ENCODE results near the gene GPR108. TPM values are rescaled to one million over a fixed set of nuclear protein-coding genes. Genes with fewer than 3 reads are reported as not detected.

GPR108 gene
- total RNA-seq, 2 experiments from 2014 or later: 34.5 to 36.6 TPM

GRCh38 chr19:6754136-6754535 lies 16.8 kb upstream of the GPR108 start:
- no peaks in the 10 kb centered on the region for H3K27me3 ChIP-seq (ENCODE audit: control insufficient read depth in 1 of 2, insufficient read depth in 2 of 2, low read length in 2 of 2)
- peak overlapping the region in 1 of 2 donors; percentile 2 for H3K27ac ChIP-seq (ENCODE audit: low read depth in 1 of 2, low read length in 2 of 2)
- H3K9me3 ChIP-seq (ENCODE audit: control insufficient read depth in 1 of 2, insufficient read depth in 1 of 2, low read length in 2 of 2): no peaks in the 10 kb centered on the region
- no peaks in the 10 kb centered on the region for H3K27me3 Mint-ChIP-seq
- H3K27ac Mint-ChIP-seq: peak overlapping the region; percentile 80
- peaks cover 11% of the 10 kb centered on the region for H3K4me1 Mint-ChIP-seq (ENCODE audit: low read depth)
- no peak overlapping the region for H3K4me3 Mint-ChIP-seq
- peaks cover 71% of the 10 kb centered on the region for H3K36me3 ChIP-seq (ENCODE audit: insufficient read depth, low read length)
- no peaks in the 10 kb centered on the region for H3K9me3 Mint-ChIP-seq
- intact Hi-C loops (cut with DNase I, micrococcal nuclease): loop anchor here in 1 of 2 experiments (5.0 kb wide), 1 partner anchor 237 kb away; no protein-coding TSS in a partner anchor
- H3K4me1 ChIP-seq (ENCODE audit: insufficient read depth, low read length): peaks cover 14% of the 10 kb centered on the region
- TF ChIP-seq CTCF (IDR thresholded peaks at IDR 0.05): no peak
- CTCF ChIA-PET: interaction anchor here (1.3 to 1.7 kb wide), 2 partner anchors 48 to 109 kb away, joined by 6 to 8 read pairs; no protein-coding TSS in a partner anchor
- ATAC-seq (ENCODE audit: poor library complexity) (no peak), DNase-seq (no peak)
- H3K4me3 ChIP-seq (ENCODE audit: low read length): no peak overlapping the region
- POLR2A ChIA-PET: interaction anchor here (1.5 to 1.6 kb wide), 2 partner anchors 15 to 16 kb away, joined by 3 to 5 read pairs; partner anchors contain the start of genes GPR108 and TRIP10
- H3K36me3 Mint-ChIP-seq (ENCODE audit: low read depth): peaks cover 81% of the 10 kb centered on the region

- ATAC-seq (ENCODE audit: poor library complexity) (peak; percentile 92), DNase-seq (peak; percentile 58 to 89 (median 73))
- H3K9me3 Mint-ChIP-seq: no peaks in the 10 kb centered on the region
- peaks cover 83% of the 10 kb centered on the region for H3K36me3 Mint-ChIP-seq (ENCODE audit: low read depth)
- Histone ChIP-seq H3K4me3 (ENCODE audit: low read length) (peak overlapping the region; percentile 47), H3K4me1 (ENCODE audit: insufficient read depth, low read length) (peaks cover 14% of the 10 kb centered on the region), H3K27ac (ENCODE audit: low read depth in 1 of 2, low read length in 2 of 2) (peak overlapping the region; percentile 2 to 15), H3K9me3 (ENCODE audit: control insufficient read depth in 1 of 2, insufficient read depth in 1 of 2, low read length in 2 of 2) (no peaks in the 10 kb centered on the region), H3K36me3 (ENCODE audit: insufficient read depth, low read length) (peaks cover 71% of the 10 kb centered on the region), H3K27me3 (ENCODE audit: control insufficient read depth in 1 of 2, insufficient read depth in 2 of 2, low read length in 2 of 2) (no peaks in the 10 kb centered on the region)
- POLR2A ChIA-PET: interaction anchor here (1.0 to 1.5 kb wide), 3 partner anchors 14 to 110 kb away, joined by 3 read pairs; partner anchors contain the start of genes TRIP10 and VAV1
- H3K4me1 Mint-ChIP-seq (ENCODE audit: low read depth): peaks cover 11% of the 10 kb centered on the region
- CTCF ChIA-PET: interaction anchor here (0.9 to 1.7 kb wide), 3 partner anchors 15 to 110 kb away, joined by 3 to 8 read pairs (median 6); no protein-coding TSS in a partner anchor
- peak overlapping the region; percentile 79 for H3K4me3 Mint-ChIP-seq
- peak overlapping the region; percentile 80 for H3K27ac Mint-ChIP-seq
- intact Hi-C loops (cut with DNase I, micrococcal nuclease): loop anchor here (1.0 to 5.0 kb wide), 5 partner anchors 13 to 236 kb away; partner anchors contain the start of genes GPR108 (in 1 of the 2), SH2D3A (in 1 of the 2) and TRIP10 (in 1 of the 2)
- TF ChIP-seq CTCF (IDR thresholded peaks at IDR 0.05): peak; percentile 59
- H3K27me3 Mint-ChIP-seq: no peaks in the 10 kb centered on the region
These were observed 16.0 kb upstream of the GPR108 start for GRCh38 chr19:6753178-6754031.

All from CD4-positive, alpha-beta T cell (primary cell).